Left kidney (tissue), 2 donors: ENCODE results near the gene SPATS2. TPM values are rescaled to one million over a fixed set of nuclear protein-coding genes. Genes with fewer than 3 reads are reported as not detected.
"Not testable (repeated sequence)": the region's sequence is repeated elsewhere in the genome, so short reads cannot be mapped to it uniquely, and the experiment has no call there.

Experiments
- DNase-seq: peaks from one replicate; pipeline ENCODE4 v3.0.0-alpha.2; 2013
- polyA plus RNA-seq: library from polyadenylated mRNA; unstranded; fragments of 120-200 nt; gene quantifications from one replicate; pipeline ENCODE4 v1.2.1, GENCODE V29; 2013; ENCODE audit not compliant: insufficient read length

Gene SPATS2
- polyA plus RNA-seq, 1 donor = 60.5 TPM

DNA sequence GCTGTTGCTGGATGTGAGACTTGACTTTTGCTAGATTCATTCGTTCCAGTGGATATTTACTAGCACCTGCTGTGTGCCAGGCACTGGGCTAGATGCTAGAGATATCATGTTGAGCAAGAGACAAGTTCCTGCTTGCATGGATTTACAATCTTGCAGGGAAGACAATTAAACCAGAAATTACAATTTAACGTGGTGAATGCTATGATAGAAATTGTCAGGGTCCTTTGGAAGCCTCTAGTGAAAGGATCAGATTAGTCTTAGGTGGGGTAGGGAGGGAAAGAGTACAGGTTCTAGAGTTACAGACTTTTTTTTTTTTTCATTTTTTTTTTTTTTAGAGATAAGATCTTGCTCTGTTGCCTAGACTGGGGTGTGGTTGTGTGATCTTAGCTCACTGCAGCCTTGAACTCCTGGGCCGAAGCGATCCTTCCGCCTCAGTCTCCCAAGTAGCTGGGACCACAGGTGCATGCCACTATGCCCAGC, 36.7 kb downstream of the SPATS2 start:
- DNase-seq = no peak

- no peak for DNase-seq
Measured at GRCh38 chr12:49404956-49405355, 37.7 kb downstream of the SPATS2 start.

DNA sequence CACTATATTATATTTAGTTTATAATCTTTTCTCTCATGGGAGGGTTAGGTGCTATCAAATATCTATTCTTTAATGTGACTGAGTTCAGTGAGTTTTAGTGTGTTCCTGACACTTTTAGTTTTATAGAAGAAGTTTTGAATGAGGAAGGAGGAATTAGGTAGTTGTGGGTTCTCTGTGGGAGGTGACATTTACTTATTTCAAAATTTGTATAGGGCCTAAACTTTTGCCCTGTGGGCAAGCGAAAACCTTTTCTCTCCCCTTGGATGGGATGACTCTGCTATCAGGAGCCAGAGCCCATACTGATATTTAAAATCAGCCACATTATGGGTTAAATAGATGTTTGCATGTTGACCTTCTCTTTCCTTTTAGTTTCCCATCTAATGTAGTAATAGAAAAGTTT, 43.6 kb downstream of the SPATS2 start:
- DNase-seq = no peak

DNA sequence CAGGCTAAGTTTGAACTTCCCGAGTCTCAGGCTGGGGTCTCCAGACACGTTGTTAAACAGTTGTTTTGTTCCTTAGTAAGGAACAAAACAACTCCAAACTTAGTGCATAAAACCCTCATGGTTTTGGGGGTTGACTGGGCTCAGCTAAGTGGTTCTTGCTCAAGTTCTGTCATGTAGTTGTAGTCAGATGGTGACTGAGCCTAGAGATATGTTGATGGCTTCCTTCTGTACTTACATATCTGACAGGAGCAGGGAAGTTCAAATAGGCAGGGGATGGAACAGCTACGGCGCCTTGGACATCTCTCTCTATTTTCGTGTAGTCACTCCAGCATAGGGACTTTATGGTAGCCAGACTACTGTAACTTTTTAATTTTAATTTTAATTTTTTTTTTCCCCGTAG, 45.7 kb downstream of the SPATS2 start:
- no peak for DNase-seq

DNA sequence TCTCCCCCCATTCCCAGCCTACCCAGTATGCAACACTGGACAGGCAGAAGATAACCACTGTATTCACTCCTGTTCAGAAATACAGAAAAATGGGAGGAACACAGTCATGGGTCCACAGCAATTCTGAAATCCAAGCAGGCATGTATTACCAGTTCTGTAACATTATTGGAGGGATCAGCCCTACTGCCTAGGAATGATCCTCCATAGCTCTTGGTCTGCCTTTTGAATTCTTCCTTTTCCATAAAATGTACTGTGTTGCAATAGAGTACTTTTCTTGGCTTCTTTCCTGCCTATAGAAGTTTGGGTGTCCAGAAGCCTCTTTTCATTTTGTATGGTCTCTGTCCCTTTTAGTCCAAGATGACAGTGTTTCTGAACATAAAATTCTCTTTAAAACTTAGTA, 46.5 kb downstream of the SPATS2 start:
- no peak for DNase-seq

GRCh38 chr12:49414364-49414763, 47.1 kb downstream of the SPATS2 start:
- DNase-seq = no peak

DNA sequence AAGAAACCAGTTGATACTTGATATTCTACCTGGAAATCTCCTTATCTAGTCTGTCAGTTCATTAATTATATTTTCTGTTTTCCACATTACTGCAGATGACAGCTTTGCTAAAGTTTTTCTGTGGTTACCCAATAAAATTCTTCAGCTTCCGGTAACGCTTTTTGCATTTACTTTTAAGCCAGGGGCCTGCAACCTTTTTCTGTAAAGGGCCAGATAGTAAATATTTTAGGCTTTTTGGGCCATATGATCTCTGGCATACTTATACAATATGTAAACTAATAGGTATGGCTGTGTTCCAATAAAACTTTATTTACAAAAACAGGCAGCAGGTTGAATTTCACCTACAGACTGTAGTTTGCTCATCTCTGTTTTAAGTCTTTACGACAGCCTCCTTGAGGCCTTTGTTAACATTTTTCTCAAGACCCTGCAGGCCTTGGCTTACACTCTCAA, 48.3 kb downstream of the SPATS2 start:
- no peak for DNase-seq

DNA sequence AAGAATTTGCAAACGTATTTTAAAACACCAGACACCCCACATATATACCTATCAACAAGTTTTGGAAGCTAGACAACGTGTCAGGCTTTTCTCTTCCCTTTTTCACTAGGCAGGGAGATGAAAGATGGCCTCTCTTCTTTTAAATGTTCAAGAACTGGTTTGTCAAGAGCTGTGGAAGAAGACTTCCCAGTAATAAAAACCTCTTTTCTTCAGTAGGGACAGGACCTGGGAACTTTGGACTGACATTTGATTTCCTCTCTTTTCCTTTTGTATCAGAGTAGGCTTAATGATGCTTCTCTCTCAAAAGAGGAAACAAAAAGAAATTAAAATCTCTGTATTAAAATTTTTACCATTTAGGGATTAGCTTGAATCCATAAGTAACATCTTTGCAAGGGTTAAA, 49.6 kb downstream of the SPATS2 start:
- DNase-seq = no peak

- no peak for DNase-seq
Measured at GRCh38 chr12:49417558-49417957, 50.3 kb downstream of the SPATS2 start.

DNA sequence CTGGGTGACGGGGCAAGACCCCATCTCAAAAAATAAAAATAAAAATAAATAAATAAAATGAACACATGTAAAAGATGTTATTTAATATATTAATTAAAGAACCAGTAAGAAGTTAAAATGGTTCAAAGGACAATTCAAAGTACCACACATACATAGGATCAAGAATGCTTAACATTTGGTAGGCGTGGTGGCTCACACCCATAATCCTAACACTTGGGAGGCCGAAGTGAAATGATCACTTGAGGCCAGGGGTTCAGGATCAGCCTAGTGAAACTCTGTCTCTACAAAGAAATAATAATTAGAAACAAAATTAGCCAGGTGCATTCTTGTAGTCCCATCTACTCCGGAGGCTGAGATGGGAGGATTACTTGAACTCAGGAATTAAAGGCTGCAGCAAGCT, 53.3 kb downstream of the SPATS2 start:
- DNase-seq = no peak

DNA sequence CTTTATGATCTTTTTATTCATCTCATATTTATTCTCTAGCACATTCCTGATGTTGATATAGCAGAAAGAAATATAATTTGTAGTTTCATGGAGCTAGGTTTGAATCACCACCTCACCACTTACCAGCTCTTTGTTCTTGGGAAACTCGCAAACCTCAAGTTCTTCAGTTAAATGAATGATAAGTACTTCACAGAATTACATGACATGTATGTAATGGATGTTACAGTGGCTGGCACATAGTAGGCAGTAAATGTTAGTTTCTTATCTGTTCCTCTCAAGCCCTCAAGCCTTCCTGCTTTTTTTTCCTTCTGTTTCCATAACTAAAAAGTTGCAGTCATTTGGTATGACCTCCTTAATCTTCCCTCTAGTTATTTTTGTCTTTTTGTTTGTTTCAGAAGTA, 54.9 kb downstream of the SPATS2 start:
- DNase-seq = no peak

DNA sequence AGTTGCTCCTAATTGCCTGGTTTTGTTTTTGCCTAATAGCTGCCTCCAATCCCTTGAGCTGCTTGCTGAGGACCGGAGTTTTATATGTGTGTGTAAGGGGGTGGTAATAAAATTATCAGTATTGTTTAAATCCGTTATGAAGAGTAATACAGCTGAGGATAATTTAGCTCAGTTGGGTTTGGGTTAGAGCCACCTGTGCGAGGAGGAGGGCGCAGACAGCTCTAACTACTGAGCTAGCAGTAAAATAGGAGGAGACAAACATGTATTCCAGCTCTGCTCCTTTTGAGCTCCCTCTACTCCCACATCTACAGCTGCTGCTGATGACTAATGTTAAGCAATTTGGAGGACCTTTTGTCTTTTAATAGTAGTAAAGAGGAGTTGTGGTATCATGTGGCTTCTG, 61.5 kb downstream of the SPATS2 start:
- DNase-seq = no peak

DNA sequence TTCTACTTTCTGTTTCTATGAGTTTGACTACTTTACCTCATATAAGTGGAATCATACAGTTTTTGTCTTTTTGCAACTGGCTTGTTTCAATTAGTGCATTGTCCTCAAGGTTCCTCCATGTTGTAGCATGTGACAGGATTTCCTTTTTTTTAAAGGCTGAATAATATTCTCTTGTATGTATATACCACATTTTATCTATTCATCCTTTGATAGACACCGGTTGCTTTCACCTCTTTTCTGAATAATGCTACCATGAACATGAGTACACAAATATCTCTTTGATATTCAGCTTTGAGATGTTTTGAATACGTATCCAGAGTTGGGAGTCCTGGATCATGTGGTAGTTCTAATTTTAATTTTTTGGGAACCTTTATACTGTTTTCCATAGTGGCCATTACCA, 65.4 kb downstream of the SPATS2 start:
- no peak for DNase-seq

- not testable (repeated sequence) for DNase-seq
Measured at GRCh38 chr12:49436799-49437198, 69.5 kb downstream of the SPATS2 start.

GRCh38 chr12:49439042-49439441, 71.8 kb downstream of the SPATS2 start:
- no peak for DNase-seq

DNA sequence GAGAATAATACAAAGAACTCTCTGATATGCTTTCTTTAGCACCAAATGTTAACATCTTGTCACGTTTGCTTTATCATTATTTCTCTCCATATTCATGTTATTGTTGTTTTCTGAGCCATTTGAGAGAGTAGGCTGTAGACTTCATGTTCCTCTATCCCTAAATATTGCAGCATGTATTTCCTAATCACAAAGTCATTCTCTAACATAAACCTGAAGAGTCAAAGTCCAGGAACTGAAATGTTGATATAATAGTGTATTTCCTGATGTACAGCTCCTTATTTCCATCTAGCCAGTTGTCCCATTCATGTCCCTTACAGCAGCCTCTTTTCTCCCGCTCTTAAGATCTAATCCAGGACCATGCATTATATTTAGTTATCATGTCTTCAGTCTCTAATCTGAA, 72.8 kb downstream of the SPATS2 start:
- no peak for DNase-seq

GRCh38 chr12:49442915-49443314, 75.7 kb downstream of the SPATS2 start:
- DNase-seq = no peak

DNA sequence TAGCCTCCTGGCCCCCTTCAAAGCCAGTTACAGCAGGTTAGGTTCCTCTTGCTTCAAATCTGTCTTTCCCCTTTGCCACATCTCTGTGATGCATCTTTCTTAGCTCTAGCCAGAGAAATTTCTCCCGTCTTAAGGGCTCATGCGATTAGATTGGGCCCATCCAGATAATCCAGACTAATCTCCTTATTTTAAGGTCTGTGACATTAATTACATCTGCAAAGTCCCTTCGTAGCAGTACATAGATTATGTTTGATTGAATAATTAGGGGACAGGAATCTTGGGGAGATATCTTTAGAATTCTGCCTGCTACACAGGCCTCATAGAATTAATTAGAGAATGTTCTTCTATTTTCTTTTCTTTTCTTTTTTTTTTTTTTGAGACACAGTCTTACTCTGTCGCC, 79.3 kb downstream of the SPATS2 start:
- no peak for DNase-seq

GRCh38 chr12:49448858-49449257, 81.6 kb downstream of the SPATS2 start:
- no peak for DNase-seq

- no peak for DNase-seq
Measured at GRCh38 chr12:49451468-49452259, 84.4 kb downstream of the SPATS2 start.

DNA sequence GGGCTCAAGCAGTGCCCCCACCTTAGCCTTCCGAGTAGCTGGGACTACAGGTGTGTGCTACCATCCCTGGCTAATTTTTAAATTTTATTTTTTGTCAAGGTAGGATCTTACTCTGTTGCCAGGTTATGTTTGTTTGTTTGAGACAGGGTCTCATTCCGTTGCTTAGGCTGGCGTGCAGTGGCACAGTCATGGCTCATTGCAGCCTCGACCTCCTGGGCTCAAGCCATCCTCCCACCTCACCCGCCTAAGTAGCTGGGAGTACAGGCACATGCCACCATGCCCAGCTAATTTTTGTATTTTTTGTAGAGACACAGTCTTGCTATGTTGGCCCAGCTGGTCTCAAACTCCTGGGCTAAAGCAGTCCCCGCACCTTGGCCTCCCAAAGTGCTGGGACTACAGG, 88.2 kb downstream of the SPATS2 start:
- DNase-seq = peak; percentile 14

DNA sequence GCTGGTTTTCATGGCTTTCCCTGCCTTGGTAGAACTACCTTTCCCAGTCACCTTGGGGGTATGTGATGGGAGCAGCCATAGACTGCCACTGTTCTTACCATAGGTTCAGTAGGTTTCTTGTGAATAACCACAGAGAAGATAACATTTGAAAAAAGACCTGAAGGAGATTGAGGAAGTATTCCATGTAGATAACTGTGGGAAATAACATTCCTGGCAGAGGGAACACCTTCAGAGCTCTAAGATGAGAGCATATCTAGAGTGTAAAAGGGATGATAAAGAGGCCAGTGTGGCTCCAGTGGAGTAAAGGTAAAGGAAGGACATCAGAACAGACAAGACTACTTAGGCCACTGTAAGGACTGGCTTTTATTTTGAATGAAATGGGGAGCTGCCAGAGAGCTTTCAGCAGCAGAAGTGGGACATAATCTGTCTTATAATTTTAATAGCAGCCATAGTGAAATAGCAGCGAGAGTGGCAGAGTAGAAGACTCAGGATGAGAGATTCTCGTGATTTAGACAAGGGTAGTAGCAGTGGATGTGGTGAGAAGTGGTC, 88.9 kb downstream of the SPATS2 start:
- no peak for DNase-seq

- DNase-seq = no peak
Measured at GRCh38 chr12:49458816-49459215, 91.6 kb downstream of the SPATS2 start.

- DNase-seq = no peak
Measured at GRCh38 chr12:49461221-49461620, 94.0 kb downstream of the SPATS2 start.
